Activated CD4-positive, alpha-beta T cell treated with anti-CD3 and anti-CD28 coated beads, Interleukin-2, amount 50 U/mL, for 1 hour (primary cell): ENCODE data around the gene PKLR.
"Not testable (repeated sequence)": the region's sequence is repeated elsewhere in the genome, so short reads cannot be mapped to it uniquely, and the experiment has no call there.

Experiments
- DNase-seq: peaks from one replicate; pipeline ENCODE4 v3.0.0-alpha.2; 2020

PKLR gene

DNA sequence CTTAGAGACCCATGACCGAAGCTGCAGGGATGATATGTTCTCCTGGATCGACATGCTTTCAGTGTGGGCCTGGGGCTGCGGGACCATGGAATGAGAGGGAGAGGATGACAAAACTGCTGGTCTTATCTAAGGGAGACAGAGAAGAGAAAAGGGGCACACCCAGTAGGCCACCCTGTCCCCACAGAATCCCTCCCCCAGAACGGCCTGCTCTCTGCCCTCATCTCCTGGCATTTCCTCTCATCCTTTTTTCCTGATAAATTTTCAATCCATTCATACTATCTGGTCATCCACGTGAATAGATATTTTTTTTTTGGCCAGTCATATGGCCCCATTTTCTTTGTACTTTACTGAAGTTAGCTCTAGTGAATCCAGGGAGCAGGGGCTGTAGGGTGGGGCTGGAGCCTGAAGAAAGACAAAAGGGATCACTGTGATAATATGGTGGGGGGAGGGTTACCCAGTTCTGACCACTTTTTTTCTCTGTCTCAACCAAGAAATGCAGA, at the start of gene PKLR:
Gene PKLR, minus strand, starts transcription at position 97 of the 500 bp plus-strand sequence. Its CDS starts 43 bp downstream, at position 54.
- no peak for DNase-seq

DNA sequence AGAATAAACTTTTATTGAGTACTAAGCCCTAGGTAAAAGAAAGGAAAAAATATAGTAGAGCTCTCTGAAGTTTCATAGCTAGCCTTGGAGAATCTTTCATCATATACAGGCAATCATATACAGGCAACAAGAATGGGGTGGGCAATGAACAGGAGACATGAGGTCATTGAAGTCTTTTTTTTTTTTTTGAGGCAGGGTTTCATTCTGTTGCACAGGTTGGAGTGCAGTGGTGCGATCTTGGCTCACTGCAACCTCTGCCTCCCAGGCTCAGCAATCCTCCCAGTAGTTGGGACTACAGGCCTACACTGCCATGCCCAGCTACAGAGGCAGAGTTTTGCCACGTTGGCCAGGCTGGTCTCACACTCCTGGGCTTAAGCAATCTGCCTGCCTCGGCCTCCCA, 41.6 kb upstream of the PKLR start:
- DNase-seq = no peak

DNA sequence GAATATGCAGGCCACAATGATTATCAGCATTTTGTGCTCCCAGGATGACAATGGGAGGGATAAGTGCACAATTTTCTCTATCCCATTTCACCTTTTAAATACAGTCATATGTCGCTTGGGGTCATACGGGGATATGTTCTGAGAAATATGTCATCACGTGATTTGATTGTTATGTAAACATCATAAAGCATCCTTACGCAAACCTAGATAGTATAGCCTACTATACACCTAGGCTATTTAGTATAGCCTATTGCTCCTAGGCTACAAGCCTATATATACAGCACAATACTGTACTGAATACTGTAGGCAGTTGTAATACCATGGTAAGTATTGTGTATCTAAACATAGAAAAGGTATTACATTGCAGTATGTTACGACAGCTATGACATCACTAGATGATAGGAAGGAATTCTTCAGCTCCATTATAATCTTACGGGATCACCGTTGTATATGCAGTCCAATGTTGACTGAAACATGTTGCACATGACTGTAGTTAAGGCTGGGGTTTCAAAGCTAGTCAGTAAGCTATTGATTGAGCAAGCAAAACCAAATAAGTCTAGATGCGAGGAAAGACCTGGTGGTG, 38.4 kb upstream of the PKLR start:
- DNase-seq = no peak

DNA sequence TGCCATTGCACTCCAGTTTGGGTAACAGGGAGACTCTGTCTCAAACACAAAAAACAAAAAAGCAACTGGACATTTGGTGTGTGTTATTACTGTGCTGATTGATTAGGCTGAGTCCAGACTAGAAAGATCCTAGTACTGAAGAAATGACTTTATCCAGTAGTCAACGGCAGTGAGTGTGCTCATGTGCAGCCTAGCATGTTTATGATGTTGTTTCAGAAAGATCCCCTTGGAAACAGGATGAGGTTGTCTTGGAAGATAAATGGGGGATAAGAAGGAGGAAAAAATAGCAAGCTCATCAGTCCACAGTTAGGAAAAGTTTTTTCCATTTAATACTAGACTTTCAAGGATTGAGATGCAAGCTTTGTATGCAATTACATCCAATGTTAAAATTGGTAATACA, 33.7 kb upstream of the PKLR start:
- DNase-seq = no peak

DNA sequence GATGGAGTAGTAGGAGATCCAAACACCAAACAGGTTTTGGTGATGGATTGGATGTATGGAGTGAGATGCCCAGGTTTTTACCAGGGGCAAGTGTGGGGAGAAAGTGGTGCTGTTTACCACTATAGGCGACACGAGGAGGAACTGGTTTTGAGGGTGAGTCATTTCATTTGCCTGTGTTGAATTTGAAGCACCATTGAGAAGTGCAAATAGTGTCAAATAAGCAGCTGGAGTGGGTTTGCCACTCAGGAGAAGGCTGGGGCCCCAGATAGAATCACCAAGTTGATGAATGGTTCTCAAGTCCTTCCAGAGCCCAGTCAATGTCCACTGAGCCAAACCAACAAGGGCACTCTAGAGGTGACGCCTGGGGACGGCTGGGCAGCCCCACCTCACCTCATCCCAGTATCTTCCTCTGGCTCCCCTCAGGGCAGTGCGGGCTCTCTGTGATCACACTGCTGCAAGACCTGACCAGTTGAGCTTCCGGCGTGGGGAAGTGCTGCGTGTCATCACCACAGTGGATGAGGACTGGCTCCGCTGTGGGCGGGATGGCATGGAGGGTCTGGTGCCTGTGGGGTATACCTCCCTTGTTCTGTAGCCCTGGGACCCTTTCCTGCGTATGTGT, 28.9 kb upstream of the PKLR start:
- no peak for DNase-seq

DNA sequence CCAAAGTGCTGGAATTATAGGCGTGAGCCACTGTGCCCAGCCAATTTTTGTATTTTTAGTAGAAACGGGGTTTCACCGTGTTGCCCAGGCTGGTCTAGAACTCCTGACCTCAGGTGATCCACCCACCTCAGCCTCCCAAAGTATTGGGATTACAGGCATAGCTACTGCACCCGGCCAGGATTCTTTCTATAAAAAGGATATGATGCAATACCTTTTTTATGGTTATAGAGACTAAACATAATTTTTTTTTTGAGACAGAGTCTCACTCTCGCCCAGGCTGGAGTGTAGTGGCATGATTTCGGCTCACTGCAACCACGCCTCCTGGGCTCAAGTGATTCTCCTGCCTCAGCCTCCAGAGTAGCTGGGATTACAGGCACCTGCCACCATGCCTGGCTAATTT, 27.6 kb upstream of the PKLR start:
- not testable (repeated sequence) for DNase-seq

DNA sequence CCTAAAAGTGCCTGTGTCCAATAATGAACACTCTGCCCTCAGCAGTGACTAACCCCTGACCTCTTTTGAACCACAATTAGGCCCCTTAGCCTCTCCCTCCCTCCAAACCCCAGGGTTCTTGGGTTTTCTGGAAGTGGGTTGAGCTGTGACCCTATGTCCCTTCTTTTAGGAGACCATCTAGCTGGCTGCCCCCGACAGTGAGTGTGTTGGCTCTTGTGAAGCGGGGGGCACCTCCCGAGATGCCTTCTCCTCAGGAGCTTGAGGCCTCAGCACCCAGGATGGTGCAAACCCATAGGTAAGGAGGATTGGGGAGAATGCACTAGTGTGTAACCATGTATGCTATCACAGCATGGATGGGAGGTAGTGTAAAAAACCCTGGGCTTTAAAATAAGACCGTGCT, 26.7 kb upstream of the PKLR start:
- DNase-seq = no peak

DNA sequence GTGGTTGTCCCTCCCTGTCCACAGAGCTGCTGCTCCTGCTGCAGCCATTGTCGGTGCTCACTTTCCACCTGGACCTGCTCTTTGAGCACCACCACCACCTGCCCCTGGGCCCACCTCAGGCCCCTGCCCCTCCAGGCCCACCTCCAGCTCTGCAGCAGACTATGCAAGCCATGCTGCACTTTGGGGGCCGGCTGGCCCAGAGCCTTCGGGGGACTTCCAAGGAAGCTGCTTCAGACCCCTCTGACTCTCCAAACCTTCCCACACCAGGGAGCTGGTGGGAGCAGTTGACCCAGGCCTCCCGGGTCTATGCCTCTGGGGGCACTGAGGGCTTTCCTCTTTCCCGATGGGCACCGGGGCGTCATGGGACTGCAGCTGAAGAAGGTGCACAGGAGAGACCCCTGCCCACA, 25.4 kb upstream of the PKLR start:
- no peak for DNase-seq

DNA sequence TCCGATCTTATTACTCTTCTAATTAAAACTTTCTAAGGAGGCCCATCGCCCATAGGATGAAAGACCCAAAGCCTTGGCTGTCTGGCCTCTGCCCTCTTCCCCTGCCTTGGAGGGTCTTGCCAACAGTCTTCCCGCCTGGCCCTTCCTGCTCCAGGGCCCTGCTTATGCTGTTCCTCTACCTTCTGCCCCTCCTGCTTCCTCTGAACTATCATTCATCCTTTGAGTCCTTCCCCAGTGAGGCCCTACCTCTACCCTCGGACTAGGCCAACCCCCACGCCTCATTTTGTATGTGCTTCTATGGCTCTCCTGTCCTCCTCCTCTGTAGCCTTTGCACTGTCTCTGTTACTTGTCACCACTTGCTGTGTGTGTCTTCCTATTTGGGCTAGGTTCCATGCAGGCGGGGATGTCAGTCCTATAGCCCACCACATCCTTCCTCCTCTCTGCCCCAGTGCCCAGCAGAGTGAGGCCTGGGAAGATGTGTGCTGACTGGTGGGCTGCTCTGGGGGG, 24.8 kb upstream of the PKLR start:
- DNase-seq = no peak

DNA sequence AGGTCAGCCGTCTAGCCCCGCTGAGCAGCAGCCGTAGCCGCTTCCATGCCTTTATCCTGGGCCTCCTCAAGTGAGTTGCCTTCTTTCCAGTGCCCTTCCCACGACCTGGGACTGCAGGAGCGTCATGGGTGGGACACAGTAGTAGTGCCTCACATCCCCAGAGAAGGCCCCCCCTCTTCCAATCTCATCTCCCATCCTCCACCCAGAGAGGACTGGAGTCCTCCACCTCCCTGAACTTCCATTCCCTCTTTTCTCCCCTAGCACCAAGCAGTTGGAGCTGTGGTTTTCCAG, 24.3 kb upstream of the PKLR start:
- no peak for DNase-seq

DNA sequence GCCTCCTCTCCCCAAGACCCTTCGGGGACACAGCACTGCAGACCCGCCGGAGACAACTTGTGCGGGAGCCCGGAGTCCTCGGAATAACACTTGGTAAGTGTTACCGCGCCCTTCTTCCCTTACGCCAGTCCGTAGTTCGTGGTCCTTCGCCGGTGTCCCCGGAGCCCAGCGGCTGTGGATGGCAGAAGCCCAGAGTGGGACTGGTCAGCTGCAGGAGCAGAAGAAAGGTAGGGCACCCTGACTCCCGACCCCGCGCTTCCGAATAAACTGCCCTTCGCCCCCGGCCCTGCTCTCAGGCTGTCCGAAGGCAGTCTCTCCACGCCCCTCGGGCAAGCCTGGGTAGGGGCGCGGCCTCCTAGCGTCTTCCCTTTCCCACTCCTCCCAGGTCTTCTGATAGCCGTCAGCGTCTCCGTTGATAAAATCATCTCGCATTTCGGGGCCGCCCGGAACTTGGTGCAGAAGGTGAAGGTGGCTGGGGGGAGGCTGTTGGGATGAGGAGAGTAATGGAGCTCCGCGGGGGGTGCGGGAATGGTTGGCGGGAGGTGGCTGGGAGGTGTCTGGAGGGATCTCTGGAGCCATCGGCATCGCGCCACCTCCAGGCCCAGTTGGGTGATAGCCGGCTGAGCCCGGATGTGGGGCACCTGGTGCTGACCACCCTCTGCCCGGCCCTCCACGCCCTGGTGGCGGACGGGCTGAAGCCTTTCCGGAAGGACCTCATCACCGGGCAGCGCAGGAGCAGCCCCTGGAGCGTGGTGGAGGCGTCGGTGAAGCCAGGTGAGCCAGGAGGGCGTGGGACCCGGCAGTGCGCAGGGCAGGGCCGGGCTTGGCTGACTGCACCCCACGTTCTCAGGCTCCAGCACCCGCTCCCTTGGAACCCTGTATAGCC, 23.7 kb upstream of the PKLR start:
- no peak for DNase-seq

DNA sequence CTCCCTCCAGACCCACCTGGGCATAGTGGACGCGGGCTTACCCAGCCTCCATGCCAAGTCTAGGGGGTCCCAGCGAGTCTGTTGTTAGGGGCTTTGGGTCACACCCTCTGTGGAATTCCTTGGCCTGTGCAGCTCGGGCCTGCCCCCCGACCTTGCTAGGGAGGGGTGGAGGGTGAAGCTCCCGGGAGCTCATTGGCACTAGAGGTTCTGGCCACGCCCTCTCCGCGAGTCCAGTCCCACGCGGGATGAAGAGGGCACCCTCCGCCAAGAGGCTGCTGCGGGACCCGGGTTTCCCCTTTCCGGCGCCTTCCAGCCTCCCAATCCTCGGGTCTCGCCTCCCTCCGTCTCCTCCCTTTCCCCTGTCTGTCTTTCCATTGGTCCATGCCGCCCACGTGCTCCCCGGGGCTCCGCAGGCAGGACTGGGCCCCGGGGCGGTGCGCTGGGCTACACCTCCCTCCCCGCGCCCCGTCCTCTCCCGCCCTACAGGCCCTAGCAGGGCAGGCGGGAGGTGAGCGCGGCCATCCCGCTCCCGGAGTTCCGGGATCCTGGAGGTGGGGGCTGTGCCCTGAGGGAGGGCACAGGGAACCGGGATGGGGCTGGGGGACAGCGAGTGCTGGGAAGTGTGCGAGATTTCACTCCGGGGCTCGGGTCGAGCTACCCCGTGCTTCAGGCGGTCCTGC, 22.9 kb upstream of the PKLR start:
- peak; percentile 81 for DNase-seq

DNA sequence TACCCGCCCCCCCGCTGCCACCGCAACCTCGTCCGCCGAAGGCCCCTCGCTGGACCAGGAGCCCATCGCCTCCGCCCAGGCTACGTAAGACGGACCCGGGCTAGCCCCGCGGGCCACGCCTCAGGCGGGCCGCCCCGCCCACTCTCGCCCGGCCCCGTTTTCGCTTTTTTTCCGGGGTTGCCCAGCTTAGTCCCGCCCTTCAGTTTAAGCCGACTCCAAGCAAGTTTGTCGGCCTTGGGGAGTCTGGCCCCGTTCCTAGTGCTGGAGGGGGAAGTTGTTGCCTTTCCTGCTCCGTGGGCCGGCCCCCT, 22.4 kb upstream of the PKLR start:
- DNase-seq = peak; percentile 73

DNA sequence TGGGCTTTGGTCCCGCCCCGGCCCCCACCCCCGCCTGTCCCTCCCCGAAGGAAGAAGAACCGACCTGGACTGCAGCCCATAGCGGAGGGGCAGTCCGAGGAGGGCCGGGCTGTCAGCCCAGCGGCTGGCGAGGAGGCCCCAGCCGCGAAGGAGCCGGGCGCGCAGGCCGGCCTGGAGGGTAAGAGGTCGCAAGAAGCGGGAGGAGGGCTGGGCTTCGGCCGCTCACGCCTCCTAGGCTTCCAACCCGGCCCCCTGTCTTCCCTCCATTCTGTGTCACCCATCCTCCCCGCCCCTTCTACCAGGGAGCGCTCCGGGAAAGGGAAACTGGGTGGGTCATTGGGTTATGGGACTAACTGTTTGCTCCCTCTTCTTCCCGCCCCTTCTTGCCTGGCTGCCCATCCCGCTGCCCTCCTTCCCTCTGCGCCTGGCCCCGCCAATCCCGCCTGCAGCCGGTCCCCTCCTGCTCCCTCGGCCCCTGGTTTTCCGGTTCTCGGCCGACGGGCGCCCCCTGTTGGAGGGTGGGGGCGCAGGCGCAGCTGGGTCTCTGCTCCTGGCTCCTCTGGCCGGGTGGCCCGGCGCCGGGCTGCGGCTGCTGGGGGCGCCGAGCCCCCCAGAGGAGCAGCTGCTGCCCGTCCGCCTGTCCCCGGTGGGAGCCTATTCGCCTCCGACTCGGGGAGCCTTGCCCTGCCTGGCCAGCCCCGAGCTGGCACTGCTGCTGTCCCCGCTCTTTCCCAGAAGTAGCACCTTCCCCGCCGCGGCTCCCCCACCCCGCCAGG, 21.9 kb upstream of the PKLR start:
- peak; percentile 87 for DNase-seq

DNA sequence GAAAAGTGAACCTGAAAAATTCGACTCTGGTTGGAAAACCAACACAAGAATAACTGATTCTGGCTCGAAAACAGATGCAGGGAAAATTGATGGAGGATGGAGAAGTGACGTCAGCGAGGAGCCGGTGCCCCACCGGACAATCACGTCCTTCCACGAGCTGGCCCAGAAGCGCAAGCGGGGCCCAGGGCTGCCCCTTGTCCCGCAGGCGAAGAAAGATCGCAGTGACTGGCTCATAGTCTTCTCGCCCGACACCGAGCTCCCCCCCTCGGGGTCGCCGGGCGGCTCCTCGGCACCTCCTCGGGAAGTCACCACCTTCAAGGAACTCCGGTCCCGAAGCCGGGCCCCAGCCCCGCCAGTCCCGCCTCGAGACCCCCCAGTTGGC, 21.3 kb upstream of the PKLR start:
- DNase-seq = no peak

DNA sequence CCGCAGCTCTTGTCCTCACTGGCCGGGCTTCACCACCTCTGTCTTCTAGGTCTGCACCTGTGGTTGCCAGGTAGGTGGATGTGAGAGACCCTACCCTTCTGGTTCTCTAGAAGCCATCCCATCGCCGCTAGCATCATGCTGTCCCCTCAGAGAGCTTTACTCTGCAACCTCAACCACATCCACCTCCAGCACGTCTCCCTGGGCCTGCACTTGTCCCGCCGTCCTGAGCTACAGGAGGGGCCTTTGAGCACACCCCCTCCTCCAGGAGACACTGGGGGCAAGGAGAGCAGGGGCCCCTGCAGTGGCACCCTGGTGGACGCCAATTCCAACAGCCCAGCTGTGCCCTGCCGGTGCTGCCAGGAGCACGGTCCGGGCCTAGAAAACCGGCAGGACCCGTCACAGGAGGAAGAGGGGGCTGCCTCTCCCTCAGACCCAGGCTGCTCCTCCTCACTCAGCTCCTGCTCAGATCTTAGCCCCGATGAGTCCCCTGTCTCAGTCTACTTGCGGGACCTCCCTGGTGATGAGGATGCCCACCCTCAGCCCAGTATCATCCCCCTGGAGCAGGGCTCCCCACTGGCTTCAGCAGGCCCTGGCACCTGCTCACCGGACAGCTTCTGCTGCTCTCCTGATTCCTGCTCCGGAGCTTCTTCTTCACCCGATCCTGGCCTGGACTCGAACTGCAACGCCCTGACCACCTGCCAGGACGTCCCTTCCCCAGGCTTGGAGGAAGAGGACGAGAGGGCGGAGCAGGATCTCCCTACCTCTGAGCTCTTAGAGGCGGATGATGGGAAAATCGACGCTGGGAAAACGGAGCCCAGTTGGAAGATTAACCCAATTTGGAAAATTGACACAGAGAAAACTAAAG, 20.6 kb upstream of the PKLR start:
- DNase-seq = no peak

DNA sequence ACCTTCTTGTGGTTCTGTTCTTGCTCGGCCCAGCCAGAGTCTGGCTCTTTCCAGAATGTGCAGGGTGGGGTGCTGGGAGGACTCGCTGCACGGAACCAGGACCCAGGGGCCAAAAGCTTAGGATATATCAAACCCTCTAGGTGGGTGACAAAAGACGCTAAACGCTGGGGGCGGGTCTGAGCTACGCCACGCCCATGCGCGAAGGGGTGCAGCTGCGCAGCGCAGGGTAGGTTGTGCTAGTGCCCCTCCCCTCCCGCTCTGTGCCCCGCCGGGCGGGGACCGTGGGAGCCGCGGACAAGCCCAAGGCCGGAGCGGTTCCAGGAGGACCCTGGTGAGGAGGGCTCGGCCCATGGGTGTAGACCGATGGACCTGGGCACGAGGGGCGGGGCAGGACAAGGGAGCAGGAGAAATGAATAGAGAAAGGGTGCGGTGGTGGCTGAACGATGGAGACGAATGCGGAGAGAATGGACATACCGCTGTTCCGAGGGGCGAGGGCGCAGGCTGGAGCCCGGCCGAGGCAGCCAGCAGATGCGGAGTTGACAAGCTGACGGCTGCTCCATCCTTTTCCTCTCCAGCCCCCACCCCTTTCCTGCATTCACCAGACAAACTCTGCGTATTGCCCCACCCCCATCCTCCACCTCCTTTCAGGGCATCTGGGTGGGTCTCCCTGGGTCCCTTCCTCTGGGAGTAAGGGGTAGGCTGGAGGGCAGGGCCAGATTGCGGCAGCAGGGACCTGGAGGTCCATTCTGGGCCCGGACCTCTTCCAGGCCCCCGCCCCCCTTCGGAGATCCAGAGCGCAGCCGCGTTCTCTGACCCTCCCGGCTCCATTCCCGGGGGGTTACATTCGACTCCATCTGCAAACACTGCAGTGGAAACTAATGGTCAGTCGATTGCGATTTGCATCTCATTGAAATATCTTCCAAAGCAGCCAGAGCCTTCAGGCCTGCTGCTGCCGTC, 19.7 kb upstream of the PKLR start, which contains the start of gene RUSC1:
Gene RUSC1, plus strand, starts transcription at position 234 of the 957 bp plus-strand sequence. CDS start 880 bp downstream, outside the sequence.
- DNase-seq = peak; percentile 69

DNA sequence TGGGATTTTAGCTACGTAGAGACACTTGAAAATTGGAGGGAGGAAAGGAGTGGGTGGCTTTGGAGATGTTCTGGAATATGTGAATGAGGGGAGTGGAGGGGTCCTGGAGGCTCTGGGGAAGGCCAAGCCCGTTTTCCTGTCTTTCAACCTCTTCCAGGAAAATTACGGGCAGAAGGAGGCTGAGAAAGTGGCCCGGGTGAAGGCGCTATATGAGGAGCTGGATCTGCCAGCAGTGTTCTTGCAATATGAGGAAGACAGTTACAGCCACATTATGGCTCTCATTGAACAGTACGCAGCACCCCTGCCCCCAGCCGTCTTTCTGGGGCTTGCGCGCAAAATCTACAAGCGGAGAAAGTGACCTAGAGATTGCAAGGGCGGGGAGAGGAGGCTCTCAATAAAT, 19.0 kb upstream of the PKLR start:
- no peak for DNase-seq

DNA sequence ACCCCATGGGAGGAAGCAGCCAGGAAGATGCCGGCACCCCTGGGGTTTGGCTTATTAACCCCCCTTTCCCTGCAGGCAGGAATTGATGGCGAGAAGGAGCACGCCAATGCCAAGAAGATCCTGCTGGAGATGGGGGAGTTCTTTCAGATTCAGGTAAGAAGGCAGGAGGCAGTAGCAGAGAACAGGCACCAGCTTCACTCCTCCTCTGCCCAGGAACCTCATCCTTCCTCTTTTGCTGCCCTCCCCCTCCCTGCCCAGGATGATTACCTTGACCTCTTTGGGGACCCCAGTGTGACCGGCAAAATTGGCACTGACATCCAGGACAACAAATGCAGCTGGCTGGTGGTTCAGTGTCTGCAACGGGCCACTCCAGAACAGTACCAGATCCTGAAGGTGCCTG, 18.3 kb upstream of the PKLR start:
- no peak for DNase-seq

DNA sequence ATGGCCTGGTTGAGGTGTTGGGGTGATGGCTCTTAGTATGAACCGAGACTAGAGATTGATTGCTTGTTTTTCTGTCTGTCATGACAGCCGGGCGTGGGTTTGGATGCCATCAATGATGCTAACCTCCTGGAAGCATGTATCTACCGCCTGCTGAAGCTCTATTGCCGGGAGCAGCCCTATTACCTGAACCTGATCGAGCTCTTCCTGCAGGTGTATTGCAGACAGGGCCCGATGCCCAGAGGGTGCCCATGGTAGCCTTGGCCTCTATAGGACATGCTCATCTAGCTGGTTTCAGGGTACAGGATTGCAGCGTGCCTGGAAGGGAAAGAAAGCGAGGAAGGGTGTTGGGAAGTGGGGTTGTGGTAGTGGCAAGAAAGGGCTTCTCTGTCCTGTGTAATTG, 16.8 kb upstream of the PKLR start:
- no peak for DNase-seq
